DOHH2 (cell line): Measurements from ENCODE around the gene MEIS3.

Source experiments
- EZH2phosphoT487 ChIP-seq: fragments of 200-600 bp; sonication (generic); IDR thresholded peaks from 2 replicates; pipeline ENCODE4 v1.6.1; 2017; ENCODE audit warnings: borderline replicate concordance, mild to moderate bottlenecking, antibody characterized with exemption, low read length, moderate library complexity, mixed read lengths
- TF ChIP-seq, protein P1 (sequence below): fragments of 200-600 bp; sonication (generic); IDR thresholded peaks from one replicate; pipeline ENCODE4 v1.5.1; 2014; ENCODE audit warnings: antibody characterized with exemption, mild to moderate bottlenecking, low read depth, low read length; ENCODE audit not compliant: poor library complexity, severe bottlenecking

DNA sequence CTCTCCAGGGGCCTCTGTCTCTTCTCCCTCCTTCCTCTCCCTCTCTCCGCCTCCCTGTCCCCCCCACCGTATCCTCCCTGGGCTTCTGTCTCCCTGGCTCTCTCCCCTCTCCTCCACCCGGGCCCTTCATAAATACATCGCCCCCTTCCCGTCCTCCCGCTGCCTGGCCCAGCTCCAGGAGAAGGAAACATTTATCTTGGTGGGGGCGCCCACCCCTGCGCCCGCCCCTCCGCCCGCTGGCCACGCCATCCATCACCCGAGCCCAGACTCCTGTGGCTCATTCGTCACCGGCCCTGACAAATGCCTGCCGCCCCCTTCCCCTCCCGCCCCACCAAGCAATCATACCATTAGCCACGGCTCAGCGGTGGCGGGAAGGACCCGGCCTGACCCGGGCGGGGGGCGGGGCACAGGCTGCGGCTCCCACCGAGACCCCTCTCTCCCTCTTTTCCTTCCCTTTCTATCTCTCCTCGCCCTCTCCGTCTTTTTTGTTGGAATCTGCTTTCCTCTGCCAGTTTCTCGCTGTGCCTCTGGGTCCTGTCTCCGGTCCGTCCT is 2.6 kb upstream of the MEIS3 start:
- TF ChIP-seq, protein P1, sequence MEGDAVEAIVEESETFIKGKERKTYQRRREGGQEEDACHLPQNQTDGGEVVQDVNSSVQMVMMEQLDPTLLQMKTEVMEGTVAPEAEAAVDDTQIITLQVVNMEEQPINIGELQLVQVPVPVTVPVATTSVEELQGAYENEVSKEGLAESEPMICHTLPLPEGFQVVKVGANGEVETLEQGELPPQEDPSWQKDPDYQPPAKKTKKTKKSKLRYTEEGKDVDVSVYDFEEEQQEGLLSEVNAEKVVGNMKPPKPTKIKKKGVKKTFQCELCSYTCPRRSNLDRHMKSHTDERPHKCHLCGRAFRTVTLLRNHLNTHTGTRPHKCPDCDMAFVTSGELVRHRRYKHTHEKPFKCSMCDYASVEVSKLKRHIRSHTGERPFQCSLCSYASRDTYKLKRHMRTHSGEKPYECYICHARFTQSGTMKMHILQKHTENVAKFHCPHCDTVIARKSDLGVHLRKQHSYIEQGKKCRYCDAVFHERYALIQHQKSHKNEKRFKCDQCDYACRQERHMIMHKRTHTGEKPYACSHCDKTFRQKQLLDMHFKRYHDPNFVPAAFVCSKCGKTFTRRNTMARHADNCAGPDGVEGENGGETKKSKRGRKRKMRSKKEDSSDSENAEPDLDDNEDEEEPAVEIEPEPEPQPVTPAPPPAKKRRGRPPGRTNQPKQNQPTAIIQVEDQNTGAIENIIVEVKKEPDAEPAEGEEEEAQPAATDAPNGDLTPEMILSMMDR, result no peak
- TF ChIP-seq EZH2phosphoT487, result no peak
